ENCODE measurements around the gene RASGRP3.

RASGRP3 gene

DNA sequence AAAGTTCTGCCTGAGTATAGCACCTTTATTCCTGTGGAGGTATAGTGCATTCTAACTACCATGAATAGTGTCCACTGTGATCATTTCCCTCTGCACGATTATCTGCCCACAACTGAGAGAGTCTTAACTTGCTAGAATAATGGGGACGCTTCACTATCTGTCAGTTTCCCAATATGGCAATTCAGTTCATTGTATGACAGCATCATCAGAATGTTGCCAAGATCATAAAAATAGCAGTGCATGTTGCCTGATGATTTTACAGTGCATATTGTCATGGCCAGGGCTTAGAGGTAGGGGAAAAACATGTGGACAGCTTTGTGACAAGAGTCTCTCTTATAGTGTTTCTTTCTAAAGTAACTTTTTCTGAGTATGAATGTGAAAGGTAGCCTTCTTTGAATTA lies 6.1 kb downstream of the RASGRP3 start:
- POLR2A ChIA-PET (ENCODE audit: low non-redundant PET) = no interaction called here
- no peak overlapping the region for H3K27ac ChIP-seq
- DNase-seq (ENCODE audit: low spot score) = no peak
- TF ChIP-seq CTCF (conservative IDR thresholded peaks at IDR 0.05; ENCODE audit: low read depth) = no peak
- CTCF ChIA-PET = no interaction called here

DNA sequence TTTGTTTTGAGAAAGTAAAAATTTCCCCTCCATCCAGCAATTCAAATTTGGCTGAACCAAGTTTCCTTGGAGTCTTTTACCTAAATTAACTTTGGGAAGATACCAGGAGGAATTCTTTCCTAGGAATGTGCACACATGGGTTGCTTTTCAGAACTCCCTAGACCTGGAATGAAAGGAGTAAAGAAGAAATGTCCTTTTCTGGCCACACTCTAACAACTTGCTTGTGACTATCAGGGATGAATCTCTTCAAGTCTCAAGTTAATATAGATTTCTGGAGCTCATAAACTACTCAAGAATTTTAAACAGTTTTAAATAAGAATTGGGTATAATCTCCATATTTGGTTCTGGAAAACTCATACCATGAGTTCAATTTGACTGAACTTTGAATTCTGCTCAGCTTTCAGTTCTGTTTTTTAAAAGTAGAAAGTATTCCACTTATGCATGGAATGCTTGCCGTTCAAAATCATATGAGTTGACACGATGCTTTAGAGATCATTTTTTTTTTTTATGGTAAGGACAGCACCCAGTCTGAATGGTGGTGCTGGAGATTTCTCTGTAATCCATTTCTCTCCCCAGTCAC lies 7.7 kb downstream of the RASGRP3 start:
- no peak for TF ChIP-seq CTCF (conservative IDR thresholded peaks at IDR 0.05; ENCODE audit: low read depth)
- DNase-seq (ENCODE audit: low spot score) = no peak
- H3K27ac ChIP-seq = no peak overlapping the region
- ChIA-PET CTCF (no interaction called here), POLR2A (ENCODE audit: low non-redundant PET) (no interaction called here)

GRCh38 chr2:33485051-33485450 lies 8.6 kb downstream of the RASGRP3 start:
- ChIA-PET POLR2A (ENCODE audit: low non-redundant PET) (no interaction called here), CTCF (interaction anchor here (0.7 kb wide), 1 partner anchor 1560 kb away, joined by 4 read pairs; no protein-coding TSS in a partner anchor)
- no peak overlapping the region for H3K27ac ChIP-seq
- DNase-seq (ENCODE audit: low spot score) = no peak
- TF ChIP-seq CTCF (conservative IDR thresholded peaks at IDR 0.05; ENCODE audit: low read depth) = no peak

- TF ChIP-seq CTCF (conservative IDR thresholded peaks at IDR 0.05; ENCODE audit: low read depth) = no peak
- H3K27ac ChIP-seq = no peak overlapping the region
- CTCF ChIA-PET = interaction anchor here (0.7 kb wide), 1 partner anchor 45 kb away, joined by 3 read pairs; no protein-coding TSS in a partner anchor
- POLR2A ChIA-PET (ENCODE audit: low non-redundant PET) = no interaction called here
- no peak for DNase-seq (ENCODE audit: low spot score)
Observed at GRCh38 chr2:33486544-33486943, 10.1 kb downstream of the RASGRP3 start.

DNA sequence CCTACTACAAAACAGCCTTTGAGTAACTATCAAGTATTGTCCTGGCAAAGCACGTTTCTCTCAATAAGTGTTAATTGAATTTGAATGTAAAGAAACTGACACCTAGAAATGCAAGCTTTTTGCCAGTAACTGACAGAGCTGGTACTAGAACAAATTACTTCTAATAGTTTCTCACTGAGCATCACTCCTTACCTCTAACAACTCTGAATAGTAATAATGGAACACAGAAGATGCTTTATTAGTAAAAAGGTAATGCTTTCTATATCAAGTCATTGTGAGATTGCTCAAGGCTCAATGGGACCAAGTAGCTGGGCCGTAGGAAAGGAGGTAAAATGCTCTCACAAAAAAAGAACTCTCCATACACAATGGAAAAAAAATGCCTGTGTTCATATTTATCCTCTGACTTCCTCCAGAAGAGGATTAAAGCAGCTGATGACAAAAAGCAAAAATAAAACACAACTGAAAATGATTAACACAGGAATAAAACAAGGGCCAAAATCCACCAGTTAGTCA lies 11.8 kb downstream of the RASGRP3 start:
- POLR2A ChIA-PET (ENCODE audit: low non-redundant PET) = no interaction called here
- CTCF ChIA-PET = interaction anchor here (0.6 kb wide), 1 partner anchor 1518 kb away, joined by 3 read pairs; no protein-coding TSS in a partner anchor
- no peak for TF ChIP-seq CTCF (conservative IDR thresholded peaks at IDR 0.05; ENCODE audit: low read depth)
- DNase-seq (ENCODE audit: low spot score) = no peak
- no peak overlapping the region for H3K27ac ChIP-seq

DNA sequence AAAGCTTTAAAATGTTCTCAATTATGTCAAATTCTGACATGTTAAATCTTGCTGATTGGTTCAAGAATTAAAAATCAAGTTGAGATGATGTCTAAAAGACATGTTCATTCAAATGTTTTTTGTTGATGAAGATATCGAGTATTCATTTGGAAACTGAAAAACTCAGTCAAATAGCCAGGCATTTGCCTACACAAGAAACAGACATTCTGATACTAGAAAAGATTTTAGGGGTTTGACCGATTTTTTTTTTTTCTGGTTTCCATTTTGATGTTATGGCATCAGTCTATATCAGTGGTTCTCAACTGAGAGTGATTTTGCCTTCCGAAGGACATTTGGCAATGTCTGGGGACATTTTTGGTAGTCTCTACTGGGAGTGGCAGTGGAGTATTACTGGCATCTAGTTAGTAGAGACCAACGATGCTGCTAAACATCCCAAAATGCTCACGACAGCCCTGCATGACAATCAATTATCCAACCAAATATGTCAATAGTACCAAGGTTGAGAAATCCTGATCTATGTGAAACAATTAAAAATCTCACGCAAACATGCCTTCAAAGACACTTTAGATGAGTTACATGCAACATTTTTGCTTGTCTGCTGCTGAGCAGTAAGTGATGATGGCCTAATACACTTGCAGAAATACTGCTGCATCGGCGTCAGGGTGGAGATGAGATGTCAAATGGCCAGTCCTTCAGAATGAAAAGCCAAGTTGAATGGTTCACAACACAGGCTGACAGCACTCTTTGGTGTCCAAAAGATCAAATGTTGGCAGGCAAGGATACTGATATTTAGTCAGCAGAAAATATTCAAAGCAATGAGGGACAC lies 12.5 kb downstream of the RASGRP3 start:
- POLR2A ChIA-PET (ENCODE audit: low non-redundant PET) = no interaction called here
- CTCF ChIA-PET = interaction anchor here (0.6 kb wide), 1 partner anchor 1517 kb away, joined by 3 read pairs; no protein-coding TSS in a partner anchor
- no peak for TF ChIP-seq CTCF (conservative IDR thresholded peaks at IDR 0.05; ENCODE audit: low read depth)
- no peak overlapping the region for H3K27ac ChIP-seq
- DNase-seq (ENCODE audit: low spot score) = no peak

All from RWPE1 (cell line).